IPS DF 19.7 (cell line): ENCODE measurements around the gene TAS2R5.
"Not testable (repeated sequence)": the region's sequence is repeated elsewhere in the genome, so short reads cannot be mapped to it uniquely, and the experiment has no call there.

ENCODE experiments used
- DNase-seq: peaks from one replicate; pipeline ENCODE4 v3.0.0-alpha.2; 2013; ENCODE audit warnings: low read depth, low spot score

The TAS2R5 gene, protein sequence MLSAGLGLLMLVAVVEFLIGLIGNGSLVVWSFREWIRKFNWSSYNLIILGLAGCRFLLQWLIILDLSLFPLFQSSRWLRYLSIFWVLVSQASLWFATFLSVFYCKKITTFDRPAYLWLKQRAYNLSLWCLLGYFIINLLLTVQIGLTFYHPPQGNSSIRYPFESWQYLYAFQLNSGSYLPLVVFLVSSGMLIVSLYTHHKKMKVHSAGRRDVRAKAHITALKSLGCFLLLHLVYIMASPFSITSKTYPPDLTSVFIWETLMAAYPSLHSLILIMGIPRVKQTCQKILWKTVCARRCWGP

DNA sequence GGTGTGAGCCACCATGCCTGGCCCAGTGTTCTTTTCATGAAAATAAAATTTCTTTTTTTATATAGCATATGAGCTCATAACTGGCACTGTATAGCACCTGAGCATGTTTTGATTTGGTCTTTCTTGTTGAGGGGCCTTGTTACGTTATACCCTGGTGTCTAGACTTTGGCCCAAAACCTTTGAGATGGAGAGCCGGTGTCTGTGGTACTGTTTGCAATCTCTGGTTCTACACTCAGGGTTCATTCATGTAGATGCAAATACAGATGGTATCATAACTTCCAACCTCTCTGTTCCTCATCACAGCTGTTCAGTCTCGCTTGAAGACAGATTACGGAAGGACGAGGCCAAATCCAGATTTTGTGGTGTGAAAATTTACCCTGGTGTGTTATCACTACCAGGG is at the start of gene TAS2R5:
TSS of gene TAS2R5 (plus strand) at position 301 of the 400 bp plus-strand sequence. CDS start 145 bp downstream, outside the sequence.
- no peak for DNase-seq

DNA sequence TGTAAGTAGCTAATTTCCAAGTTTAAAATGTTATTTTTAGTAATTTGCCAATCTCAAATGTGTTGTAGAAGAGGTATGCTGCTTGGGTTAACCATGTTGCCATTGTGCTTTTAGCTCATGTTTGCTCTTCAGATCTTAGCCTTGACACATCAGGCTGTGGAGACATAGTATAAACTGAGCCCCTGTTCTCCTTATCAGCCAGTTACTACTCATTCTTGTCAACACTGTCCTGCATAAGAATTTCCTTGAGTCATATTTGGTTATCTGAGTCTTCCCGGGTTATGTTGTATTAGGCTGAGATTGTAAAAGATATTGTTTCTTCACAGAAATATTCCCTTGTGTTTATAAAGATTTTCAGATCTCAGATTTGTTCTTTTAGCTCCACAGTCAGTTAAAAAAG is 47.8 kb upstream of the TAS2R5 start:
- no peak for DNase-seq

DNA sequence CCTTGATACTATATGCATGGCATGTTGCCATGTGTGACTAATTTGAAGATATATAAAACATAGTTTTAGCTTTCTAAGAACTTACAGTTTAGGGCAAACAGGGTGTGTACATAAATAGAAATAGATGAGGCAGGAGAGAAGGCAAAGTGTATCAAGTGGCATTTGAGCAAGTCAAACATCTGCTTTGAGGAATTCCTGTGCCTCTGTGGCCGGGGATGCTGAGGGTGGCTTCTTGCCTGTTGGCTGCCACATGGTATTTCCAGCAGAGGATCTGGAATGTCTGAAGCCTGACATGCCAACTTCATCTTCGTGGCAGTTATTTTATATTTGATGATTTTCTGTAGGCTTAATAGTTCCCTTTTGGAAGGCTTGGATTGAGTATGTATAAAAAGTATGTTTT is 45.9 kb upstream of the TAS2R5 start:
- no peak for DNase-seq

DNA sequence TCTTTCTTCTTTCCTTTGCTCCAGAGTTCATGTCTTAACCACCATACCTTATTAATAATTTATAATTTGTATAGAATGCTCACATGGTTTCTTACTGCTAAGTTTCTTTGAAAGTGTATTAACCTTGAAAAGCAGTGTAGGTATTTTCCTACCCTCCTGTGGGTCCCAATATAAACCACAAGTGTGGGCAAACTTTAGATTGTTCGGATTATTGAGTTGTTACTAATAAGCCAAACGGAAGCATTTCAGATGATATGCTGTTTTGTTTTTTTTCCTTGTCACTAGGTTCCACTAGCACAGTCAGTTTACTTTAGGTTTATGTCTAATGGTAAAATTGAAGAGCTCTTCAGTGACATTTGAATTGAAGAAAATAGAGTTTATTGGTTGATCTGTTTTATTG is 41.6 kb upstream of the TAS2R5 start:
- DNase-seq: no peak

DNA sequence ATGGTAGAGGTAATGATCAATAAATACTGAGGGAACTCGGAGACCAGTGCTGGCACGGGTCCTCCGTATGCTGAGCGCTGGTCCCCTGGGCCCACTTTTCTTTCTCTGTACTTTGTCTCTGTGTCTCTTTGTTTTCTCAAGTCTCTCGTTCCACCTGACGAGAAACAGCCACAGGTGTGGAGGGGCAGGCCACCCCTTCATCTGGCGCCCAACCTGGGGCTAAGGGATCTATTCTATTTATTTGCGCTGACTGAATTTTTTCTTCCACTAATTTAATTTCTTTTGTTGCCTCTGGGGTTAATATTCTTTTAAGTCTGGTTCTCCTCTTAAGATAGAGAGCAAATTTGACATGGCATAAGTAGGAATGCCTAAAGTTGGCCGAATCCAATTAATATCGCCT is 38.1 kb upstream of the TAS2R5 start:
- DNase-seq: not testable (repeated sequence)

DNA sequence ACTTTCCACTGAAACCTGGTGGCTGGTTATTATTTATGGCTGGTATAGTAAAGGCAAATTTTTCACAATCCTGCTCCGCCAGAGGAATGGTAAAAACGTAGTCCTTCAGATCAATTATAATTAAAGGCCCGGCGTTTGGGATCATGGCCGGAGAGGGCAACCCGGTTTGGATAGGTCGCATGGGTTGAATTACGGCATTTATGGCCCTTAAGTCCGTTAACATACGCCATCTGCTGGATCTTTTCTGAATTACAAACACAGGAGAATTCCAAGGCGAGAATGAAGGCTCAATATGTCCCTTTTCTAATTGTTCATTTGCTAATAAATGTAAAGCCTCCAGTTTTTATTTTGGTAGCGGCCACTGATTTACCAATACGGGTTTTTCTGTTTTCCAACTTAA is 37.4 kb upstream of the TAS2R5 start:
- no peak for DNase-seq

DNA sequence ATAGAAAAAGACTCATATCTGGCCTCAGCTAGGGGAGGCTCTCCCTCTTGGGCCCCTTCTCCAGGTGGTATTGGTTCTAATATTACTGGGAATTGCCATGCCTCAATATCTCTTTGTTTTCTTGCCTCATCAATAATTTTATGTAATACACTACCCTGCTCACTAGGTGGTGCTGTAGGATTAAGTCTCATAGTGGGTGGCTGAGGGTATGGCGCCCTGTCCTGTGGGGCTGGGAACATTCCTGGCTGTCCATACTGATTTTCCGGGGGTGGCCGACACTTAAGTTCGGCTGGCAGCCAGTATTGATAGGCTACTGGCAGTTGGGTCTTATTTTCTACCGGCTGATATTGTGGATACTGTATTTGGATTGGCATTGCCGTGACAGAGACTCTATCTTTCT is 35.1 kb upstream of the TAS2R5 start:
- no peak for DNase-seq

DNA sequence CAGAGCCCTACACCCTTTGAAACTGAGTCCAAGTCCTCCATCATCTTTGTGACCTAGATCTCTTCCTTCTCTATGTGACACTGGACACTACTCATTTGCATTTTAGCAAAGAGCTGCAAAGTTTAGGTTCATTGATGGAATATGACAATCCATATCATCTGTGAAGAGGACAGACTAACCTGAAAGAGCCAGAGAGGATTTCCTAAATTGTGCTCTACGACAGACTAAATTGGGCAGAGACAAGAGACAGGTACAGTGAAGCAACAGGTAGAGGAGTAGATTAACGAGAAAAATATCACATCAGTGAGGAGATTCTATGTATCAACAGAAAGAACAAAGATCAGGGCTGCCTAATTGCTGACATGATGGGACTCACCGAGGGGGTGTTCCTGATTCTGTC is 26.2 kb upstream of the TAS2R5 start, which contains the start of gene TAS2R3:
TSS of gene TAS2R3 (plus strand) at position 301 of the 400 bp plus-strand sequence. CDS start at position 363, 62 bp downstream.
- DNase-seq: no peak

DNA sequence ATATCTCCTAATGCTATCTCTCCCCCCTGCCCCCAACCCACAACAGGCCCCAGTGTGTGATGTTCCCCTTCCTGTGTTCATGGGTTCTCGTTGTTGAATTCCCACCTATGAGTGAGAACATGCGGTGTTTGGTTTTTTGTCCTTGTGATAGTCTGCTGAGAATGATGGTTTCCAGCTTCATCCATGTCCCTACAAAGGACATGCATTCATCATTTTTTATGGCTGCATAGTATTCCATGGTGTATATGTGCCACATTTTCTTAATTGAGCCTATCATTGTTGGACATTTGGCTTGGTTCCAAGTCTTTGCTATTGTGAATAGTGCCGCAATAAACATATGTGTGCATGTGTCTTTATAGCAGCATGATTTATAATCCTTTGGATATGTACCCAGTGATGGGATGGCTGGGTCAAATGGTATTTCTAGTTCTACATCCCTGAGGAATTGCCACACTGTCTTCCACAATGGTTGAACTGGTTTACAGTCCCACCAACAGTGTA is 19.9 kb upstream of the TAS2R5 start:
- not testable (repeated sequence) for DNase-seq

DNA sequence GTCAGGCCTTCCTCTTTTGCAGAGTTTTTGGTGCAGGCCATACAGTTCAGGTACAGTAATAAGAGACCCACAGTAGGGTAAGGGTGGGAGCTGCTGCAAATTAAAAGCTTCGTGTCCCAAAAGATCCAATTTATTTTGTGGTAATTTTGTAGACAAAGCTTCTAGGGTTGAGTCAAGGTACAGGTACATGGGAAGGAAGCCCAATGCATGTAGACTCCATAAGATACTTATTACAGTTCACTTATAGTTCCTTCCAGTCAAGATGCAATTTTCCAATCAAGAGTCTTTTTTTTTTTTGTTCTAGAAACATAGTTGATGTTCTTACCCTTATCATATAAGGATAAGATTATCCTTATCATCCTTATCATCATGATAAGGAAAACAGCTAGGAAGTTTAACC is 13.6 kb upstream of the TAS2R5 start, which contains the start of gene TAS2R4:
TSS of gene TAS2R4 (plus strand) at position 301 of the 400 bp plus-strand sequence. CDS start 1,815 bp downstream, outside the sequence.
- no peak for DNase-seq

DNA sequence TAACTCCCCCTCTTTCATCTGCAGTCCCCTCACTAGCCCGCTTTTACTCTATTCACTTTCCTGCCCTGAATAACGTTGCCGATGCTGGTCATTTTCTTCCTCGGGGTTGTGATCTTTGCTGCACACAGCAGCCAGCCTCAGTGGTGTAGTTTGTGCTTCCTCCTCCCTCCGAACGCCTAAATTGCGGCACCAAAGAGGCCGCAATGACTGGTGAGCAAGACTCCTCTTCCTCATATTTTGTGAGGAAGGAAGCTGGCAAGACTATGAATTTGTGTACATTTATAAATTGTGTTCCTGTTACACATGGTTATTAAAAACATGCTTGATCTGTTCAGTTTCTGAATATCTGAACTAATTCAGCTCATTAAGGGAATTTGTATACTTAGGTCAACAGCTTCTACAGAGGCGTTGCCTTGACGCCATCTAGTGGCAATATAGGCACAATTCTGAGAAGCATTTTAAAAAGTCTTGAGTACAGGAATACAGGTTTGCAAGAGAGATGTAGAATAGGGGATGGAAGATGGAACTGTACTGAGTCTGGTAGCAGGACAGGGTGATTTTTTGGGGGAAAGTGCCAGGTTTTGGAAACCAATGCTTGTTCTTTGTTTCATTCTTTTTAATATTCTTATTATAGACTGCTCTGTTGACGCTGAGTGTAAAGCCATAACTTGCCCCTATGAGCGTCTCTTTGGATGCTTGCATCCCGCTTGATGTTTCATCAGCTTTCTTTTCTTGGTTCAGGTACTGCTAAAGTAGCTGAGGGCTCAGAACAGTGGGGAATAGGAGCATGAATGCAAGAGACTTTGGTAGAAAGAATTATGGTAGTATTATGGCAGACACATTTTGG is 4.1 kb upstream of the TAS2R5 start:
- DNase-seq: peak; percentile 15

DNA sequence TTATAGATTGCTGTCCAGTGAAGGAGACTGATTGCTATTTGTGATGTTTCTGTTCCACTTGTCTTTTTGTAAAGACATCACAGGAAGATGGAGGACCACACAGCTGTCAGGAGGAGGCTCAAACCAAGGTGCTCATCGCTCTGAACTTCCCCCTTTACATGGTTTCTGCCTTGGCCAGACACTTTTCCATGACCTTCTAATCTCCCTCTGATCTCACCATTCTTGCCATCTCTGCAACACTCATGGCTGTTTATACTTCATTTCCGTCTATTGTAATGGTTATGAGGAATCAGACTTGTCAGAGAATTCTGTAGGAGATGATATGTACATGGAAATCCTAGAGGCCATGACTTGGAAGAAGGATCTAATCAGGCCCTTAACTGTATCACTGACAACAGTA is 1.7 kb upstream of the TAS2R5 start:
- DNase-seq: no peak

DNA sequence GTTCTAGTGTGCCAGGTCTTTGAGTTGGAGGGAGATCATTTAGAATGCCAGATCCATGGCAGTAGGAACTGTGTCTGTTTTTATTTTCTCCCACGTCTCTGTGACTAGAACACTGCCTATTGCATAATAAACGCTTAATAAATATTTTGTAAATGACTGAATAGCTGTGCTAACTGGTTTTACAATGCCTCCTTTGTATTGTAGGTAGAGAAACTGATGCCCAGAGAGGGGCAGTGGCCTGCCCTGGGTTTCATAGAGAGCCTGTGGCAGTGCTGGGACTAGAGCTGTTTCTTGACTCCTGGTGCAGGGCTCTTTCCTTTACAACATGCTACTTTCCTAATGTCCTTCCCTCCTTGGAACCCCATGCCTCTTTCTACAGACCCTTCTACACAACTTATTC is 2.5 kb downstream of the TAS2R5 start:
- DNase-seq: no peak

DNA sequence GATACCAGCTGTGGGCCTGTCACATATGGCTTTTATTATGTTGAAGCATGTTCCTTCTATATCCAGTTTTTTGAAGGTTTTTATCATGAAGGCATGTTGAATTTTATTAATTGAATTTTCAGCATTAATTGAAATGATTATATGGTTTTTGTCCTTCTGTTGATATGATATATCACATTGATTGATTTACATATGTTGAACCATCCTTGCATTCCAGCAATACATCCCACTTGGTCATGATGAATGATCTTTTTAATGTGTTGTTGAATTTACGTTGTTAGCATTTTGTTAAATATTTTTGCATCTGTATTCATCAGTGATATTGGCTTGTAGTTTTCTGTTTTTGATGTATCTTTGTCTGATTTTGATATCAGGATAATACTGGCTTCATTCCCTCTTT is 30.1 kb downstream of the TAS2R5 start:
- no peak for DNase-seq

DNA sequence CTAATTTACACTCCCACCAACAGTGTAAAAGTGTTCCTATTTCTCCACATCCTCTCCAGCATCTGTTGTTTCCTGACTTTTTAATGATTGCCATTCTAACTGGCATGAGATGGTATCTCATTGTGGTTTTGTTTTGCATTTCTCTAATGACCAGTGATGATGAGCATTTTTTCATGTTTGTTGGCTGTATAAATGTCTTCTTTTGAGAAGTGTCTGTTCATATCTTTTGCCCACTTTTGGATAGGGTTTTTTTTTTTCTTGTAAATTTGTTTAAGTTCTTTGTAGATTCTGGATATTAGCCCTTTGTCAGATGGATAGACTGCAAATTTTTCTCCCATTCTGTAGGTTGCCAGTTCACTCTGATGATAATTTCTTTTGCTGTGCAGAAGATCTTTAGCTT is 32.4 kb downstream of the TAS2R5 start:
- DNase-seq: not testable (repeated sequence)

DNA sequence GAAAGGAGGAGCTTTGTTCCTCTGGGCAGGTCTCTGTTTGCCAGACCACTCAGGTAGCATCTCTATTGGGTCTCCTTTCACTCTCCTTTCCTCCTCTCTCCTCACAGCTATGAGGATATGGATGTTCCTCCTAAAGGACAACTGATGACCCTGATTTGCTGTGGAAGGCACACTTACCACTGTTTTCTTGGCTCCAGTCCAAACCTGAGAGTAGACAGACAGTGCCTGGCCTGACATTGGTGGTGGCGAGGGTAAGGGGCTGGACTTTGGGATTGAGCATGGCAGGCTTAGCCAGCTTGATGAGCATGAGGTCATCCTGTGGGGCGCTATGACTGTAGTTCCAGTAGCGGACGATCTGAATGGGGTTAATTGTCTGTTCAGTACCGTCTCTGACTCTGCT is 47.7 kb downstream of the TAS2R5 start:
- DNase-seq: no peak

DNA sequence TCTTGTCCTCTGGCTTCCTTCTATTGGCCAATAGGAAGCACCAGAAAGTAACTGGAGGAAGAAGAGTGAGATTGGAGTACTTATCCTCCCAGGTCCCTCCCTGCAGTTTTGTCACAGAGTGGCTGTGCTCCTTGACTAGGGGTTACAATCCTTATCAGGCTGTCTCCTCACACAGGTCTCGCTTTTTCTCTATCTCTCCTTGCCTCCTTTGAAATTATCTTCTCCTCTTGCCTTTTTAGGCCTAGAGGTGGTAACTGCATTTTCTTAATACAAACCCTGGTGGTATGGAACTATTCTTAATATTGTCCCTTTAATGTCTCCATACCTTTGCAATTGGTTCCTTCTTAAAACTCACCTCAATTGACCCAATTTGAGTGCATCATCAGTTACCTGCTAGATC is 48.6 kb downstream of the TAS2R5 start:
- DNase-seq: no peak

DNA sequence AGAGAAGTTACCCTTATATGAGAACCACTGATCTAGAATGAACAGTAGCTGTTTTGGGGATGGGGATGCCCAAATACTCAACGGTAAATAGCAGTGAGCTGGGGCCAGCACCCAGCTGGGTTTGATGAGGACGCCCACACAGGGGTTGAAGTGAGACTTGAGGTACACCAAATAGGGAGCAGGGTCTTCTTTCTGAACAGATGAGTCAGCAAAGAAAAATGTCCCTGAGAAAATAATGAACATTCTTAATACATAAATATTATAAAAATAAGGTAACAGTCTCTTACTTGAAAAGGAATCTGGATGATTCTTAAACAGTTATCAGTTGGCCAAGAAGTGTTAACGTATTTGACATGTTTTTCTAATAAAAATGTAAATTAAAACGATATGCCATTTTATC is 49.2 kb downstream of the TAS2R5 start:
- no peak for DNase-seq

DNA sequence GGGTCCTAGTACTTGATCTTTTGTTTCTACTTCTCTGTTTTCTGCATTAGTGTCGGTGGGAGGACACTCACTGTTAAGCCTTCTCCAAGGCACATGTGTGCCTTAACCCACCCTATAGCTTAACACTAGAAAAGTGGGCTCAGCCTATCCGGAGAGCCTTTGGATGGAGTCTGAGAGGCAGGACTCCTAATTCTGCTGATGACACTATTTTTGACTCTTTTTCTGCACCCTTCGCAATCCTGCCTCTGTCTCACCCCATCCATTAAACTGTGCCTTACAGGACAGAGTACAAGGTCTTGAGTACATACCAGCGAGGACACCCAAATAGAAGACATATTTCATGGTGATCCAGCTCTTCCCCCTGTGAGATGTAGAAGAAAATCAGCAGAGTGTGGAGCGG is 50.7 kb downstream of the TAS2R5 start:
- no peak for DNase-seq
